CD4-positive, alpha-beta T cell treated with Interleukin-6 at 100 ng/mL for 8 hours (primary cell): ENCODE results near the gene ARRDC1.
"Not testable (repeated sequence)": the region's sequence is repeated elsewhere in the genome, so short reads cannot be mapped to it uniquely, and the experiment has no call there.

Experiments used
- DNase-seq: peaks from one replicate; pipeline ENCODE4 v3.0.0-alpha.2; 2020; ENCODE audit warnings: mixed read lengths, low spot score

Gene ARRDC1

GRCh38 chr9:137605121-137606004, at the start of gene ARRDC1:
Gene ARRDC1 (plus strand): TSS chr9:137605686. CDS start chr9:137605718, 32 bp downstream.
- DNase-seq, result peak; percentile 98

GRCh38 chr9:137556069-137556838, 49.2 kb upstream of the ARRDC1 start:
- DNase-seq, result no peak

GRCh38 chr9:137558127-137558526, 47.4 kb upstream of the ARRDC1 start:
- DNase-seq, result no peak

GRCh38 chr9:137564134-137564533, 41.4 kb upstream of the ARRDC1 start:
- DNase-seq, result no peak

GRCh38 chr9:137564817-137565411, 40.6 kb upstream of the ARRDC1 start:
- DNase-seq, result no peak

- DNase-seq, result not testable (repeated sequence)
Observed at GRCh38 chr9:137568445-137568844, 37.0 kb upstream of the ARRDC1 start.

GRCh38 chr9:137569609-137570203, 35.8 kb upstream of the ARRDC1 start:
- DNase-seq, result no peak

- no peak for DNase-seq
Observed at GRCh38 chr9:137570566-137570965, 34.9 kb upstream of the ARRDC1 start.

- no peak for DNase-seq
Observed at GRCh38 chr9:137574192-137574591, 31.3 kb upstream of the ARRDC1 start.

GRCh38 chr9:137575364-137575715, 30.1 kb upstream of the ARRDC1 start:
- no peak for DNase-seq

GRCh38 chr9:137575716-137576411, 29.6 kb upstream of the ARRDC1 start:
- DNase-seq, result no peak

GRCh38 chr9:137578518-137579258, 26.8 kb upstream of the ARRDC1 start, which contains the start of gene DPH7:
Gene DPH7 (minus strand): TSS chr9:137578925. CDS start chr9:137578777, 148 bp downstream.
- peak; percentile 93 for DNase-seq

GRCh38 chr9:137579259-137579604, 26.3 kb upstream of the ARRDC1 start:
- DNase-seq, result no peak

GRCh38 chr9:137580209-137580953, 25.1 kb upstream of the ARRDC1 start:
- no peak for DNase-seq

- no peak for DNase-seq
Observed at GRCh38 chr9:137580954-137581322, 24.5 kb upstream of the ARRDC1 start.

GRCh38 chr9:137581361-137582285, 23.9 kb upstream of the ARRDC1 start:
- no peak for DNase-seq

- DNase-seq, result no peak
Observed at GRCh38 chr9:137582286-137582860, 23.1 kb upstream of the ARRDC1 start.

- no peak for DNase-seq
Observed at GRCh38 chr9:137583347-137583746, 22.1 kb upstream of the ARRDC1 start.

GRCh38 chr9:137583957-137584356, 21.5 kb upstream of the ARRDC1 start:
- no peak for DNase-seq
